ENCODE results near the gene DNMT3B.
"Not testable (repeated sequence)": the region's sequence is repeated elsewhere in the genome, so short reads cannot be mapped to it uniquely, and the experiment has no call there.

DNMT3B gene

GRCh38 chr20:32763202-32764004, 1.2 kb downstream of the DNMT3B start:
- DNase-seq: no peak

DNA sequence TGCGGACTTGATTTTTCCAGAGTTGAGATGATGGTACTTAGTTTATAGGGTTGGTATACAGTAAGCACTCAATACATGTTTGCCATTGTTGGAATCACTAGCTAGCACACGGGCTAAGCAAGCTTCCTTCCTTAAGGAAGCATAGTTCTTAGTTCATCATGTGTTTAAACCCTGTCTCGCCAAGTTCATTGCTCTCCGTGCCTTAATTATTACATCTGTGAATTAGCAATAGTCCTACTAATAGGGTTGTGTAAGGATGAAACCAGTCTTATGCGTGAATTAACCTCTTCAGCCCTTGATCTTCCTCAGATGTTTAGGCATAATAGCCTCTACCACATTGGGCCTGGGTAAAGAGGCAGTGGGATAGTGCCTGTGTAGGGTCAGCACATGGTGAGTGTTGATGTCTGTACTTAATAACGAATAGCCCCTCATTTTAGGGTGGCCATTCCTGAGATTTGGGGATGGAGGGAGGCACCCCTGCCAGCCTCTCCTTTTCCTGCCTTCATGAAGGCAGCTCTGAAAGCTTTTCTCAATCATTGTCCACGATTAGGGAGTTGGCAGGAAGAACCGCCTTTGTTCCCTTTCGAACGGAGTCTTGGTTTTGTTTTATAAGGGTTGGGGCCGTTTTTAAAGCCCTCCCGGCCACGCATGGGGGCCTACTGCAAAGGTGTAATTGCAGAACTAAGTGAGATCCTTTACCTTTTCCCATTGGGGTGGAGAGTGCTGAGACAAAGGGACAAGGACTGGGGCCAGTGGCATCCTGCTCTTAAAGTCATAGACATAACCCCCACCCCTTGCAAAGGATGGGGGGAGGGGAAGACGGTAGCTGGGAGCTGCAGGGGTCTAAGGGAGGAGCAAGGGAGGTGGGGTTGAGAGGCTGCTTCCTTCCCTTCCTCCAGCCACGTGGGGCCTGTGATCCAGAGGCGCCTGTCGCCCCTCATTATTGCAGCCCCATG, 2.1 kb downstream of the DNMT3B start:
- no peak for DNase-seq

DNA sequence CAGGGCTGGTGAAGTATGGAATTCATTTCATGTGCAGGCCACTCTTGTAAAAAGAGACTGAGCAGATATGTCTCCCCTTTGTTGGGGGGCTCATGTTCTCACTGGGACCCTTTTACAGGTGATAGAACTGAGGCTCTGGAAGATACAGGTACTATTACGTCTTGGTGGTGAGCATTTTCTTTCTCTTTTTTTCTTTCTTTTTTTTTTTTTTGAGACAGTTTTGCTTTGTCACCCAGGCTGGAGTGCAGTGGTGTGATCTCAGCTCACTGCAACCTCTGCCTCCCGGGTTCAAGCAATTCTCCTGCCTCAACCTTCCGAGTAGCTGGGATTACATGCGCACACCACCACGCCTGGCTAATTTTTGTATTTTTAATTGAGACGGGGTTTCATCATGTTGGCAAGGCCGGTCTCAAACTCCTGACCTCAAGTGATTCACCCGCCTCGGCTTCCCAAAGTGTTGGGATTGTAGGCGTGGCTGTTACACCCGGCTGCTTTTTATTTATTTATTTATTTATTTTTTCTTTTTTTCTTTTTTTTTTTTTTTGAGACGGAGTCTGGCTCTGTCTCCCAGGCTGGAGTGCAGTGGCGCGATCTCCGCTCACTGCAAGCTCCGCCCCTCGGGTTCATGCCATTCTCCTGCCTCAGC, 3.2 kb downstream of the DNMT3B start:
- not testable (repeated sequence) for DNase-seq

DNA sequence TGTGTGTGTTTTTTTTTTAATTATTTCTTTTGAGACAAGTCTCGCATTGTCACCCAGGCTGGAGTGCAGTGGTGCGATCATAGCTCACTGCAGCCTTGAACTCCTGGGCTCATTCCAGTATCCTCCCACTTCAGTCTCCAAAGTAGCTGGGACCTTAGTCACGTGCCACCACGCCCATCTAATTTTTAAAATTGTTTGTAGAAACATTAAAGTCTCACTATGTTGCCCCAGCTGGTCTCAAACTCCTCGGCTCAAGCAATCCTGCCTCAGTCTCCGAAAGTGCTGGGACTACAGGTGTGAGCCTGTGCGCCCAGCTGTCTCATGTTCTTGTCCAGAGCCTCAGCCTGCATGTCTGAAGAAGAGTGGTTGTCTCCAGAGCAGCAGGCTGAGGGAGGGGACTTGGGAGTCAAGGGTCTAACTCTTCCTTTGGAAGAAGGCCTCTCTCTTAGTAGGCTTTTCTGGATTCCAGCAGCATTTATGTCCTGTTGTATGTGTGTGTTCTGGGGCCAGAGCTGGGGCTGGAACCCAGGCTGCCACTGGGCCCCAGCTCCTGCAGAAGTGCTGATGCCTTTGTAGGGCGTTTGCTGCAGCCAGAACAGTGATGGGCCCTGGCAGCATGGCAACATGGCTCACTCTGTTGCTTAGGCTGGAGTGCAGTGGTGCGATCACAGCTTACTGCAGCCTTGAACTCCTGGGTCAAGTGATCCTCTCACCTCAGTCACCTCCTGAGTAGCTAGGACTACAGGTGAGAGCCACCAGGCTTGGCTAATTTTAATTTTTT, 5.4 kb downstream of the DNMT3B start:
- DNase-seq: no peak

DNA sequence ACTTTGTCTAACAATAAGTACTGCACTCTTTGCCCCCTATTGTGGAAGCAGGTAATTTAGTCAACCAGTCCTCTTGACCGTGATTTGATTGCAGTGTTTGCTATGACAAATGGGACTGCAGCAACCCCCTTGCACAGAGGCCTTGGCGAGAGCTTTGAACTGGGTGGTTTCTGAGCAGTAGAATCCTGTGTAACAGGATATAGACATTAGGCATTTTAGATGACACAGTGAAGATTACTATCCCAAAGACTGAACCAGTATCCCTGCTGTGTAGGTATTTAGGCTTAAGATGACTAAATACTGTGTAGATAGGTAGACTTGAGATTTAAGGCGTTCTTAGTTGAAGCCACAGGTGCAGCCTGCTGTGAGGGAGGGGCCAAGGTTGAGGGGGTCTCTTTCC, 9.9 kb downstream of the DNMT3B start:
- no peak for DNase-seq

- no peak for DNase-seq
These were observed 11.0 kb downstream of the DNMT3B start for GRCh38 chr20:32773223-32773622.

GRCh38 chr20:32773855-32774254, 11.7 kb downstream of the DNMT3B start:
- no peak for DNase-seq

DNA sequence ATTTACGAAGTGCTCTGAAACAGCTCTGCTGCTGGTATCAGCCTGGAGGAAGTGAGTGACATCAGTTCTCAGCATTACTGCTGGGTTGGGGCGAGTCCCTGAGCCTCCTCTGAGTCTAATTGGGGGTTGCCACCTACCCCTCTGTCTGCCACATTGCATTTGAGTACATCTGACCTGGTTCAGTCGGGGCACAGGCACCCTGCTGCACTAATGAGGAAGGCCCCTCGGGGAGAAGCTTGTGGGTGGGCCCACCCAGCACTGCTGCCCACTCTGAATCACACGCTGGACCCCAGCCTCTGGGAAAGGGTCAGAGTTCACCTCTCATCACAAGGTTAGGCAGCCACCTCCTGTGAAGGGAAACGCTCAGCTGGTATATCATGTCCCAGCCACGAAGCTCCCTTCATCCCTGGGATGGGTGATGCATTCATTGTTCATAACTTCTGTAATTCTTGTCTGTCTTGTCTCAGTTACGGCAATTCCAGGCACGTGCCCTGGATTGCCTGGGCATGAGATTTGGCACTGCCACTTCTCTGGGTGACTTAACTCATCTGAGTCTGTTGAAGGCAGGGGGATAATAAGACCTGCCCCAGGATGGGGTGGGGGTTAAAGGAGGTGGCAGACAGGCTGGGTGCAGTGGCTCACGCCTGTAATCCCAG, 13.3 kb downstream of the DNMT3B start:
- DNase-seq: no peak

DNA sequence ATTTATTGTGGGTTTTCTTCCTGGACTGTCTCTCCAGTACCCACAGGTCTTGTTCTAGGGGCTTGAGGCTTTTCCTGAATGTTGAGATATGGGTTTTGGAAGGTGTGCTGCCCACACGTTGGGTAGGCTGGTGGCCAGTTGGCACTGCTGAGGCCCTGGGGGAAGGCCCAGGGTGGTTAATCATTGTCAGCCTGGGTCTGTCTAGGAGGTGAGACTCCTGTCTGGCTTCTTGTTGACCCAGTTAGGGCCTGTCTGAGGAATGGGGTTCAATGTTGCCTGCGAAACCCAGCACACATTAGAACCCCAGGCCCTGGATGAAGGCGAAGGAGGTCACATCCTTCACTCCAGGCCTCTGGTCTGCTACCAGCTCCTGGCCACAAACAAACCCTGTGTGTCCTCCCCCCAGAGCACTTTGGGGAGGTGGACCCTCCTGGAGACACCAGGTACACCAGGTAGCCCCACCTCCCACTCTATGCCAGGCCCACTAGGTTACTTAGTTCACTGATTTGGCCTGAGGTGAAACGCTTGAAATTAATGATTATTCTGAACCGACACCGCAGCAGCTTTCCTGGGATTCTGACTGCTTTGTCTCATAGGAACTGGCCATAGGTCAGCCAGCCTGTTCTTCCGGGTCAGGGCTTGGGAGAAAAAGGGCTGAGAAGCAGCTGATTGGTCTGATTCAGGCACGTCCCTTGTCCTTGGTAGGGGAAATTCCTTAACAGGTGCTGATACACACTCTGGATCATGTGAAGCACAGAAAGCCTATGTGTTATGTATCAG, 15.2 kb downstream of the DNMT3B start:
- no peak for DNase-seq

- DNase-seq: no peak
These were observed 17.5 kb downstream of the DNMT3B start for GRCh38 chr20:32779500-32780211.

DNA sequence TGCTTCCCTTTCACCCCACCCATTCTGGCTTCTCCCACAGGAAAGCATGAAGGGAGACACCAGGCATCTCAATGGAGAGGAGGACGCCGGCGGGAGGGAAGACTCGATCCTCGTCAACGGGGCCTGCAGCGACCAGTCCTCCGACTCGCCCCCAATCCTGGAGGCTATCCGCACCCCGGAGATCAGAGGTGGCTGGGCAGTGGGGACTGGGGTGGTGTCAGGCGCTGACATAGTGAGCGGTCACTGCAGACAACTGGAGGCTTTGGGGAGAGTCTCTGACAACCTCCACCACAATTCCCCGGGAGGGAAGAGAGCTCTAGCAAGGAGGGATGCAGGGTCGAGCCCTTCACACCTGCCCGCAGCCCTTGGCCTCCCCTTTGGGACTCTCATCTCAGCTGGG, 18.1 kb downstream of the DNMT3B start:
- DNase-seq: no peak

GRCh38 chr20:32780749-32781655, 18.8 kb downstream of the DNMT3B start:
- no peak for DNase-seq

- no peak for DNase-seq
These were observed 22.3 kb downstream of the DNMT3B start for GRCh38 chr20:32784369-32785080.

GRCh38 chr20:32786059-32786760, 24.0 kb downstream of the DNMT3B start:
- no peak for DNase-seq

- no peak for DNase-seq
These were observed 25.0 kb downstream of the DNMT3B start for GRCh38 chr20:32787168-32787567.

DNA sequence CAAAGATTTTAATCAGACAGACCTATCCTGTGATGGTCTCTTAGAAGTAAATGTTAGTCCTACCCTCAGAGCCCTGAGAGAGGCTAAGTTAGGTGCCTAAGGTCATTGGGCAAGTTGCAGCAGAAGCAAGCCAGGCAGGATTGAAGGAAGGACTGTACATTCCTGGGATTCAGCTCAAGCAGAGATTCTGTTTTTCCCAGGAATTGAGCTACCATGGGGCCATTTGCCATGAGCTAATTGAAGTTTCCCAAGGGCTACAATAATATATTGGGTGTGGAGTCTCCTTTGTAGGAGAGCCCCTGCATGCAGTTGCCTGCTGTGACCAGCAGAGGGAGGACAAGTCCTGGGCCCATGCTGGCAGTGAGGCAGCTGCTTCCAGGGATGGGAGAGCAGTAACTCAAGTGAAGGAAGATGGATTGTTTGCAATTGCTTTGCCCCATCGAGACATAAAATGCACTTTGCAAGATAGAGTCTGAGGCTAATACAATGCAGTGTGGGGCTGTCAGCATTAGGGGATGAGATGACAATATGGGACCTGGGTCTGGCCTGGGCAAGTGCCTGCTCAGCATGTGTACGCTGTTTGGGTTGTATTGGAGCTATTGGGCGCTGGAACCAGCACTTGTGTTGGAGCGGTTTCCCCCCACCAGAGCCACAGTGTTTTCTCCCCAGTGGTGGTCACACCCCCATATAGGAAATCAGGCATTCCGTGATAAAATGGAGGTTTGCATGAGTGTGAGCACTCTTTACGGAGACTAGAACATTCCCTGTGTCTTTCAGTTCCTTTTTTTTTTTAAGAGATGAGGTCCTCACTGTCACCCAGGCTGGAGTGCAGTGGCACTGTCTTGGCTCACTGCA, 27.9 kb downstream of the DNMT3B start:
- DNase-seq: peak; percentile 81

- DNase-seq: no peak
These were observed 28.5 kb downstream of the DNMT3B start for GRCh38 chr20:32790751-32791057.

All from stimulated activated CD8-positive, alpha-beta memory T cell treated with anti-CD3 and anti-CD28 coated beads, Interleukin-4, amount 100 ng/mL, for 48 hours (primary cell).